Peyer's patch (tissue), 4 donors: ENCODE measurements around the gene APOL2.

Experiments used
- CTCF ChIP-seq, 6 experiments: fragments of 450-650 bp in 4 of 6; fragments of 200-600 bp in 2 of 6; sonication (generic) in 1 of 6; IDR thresholded peaks; one replicate each; pipeline ENCODE4 v1.5.1; 2017 to 2019; ENCODE audit warnings: antibody characterized with exemption in 6 of 6, mild to moderate bottlenecking in 3 of 6, moderate library complexity in 1 of 6
- POLR2A ChIP-seq, 2 donors: fragments of 450-650 bp; IDR thresholded peaks; one replicate each; pipeline ENCODE4 v1.5.1; 2017; ENCODE audit warnings: antibody characterized with exemption in 2 of 2, mild to moderate bottlenecking in 2 of 2, moderate library complexity in 2 of 2

- TF ChIP-seq CTCF (IDR thresholded peaks at IDR 0.05) (no peak), POLR2A (IDR thresholded peaks at IDR 0.05) (no peak)
Observed at GRCh38 chr22:36281781-36282327, 42.5 kb upstream of the APOL2 start.
